ENCODE results near the gene EXOC4.

Gene EXOC4

DNA sequence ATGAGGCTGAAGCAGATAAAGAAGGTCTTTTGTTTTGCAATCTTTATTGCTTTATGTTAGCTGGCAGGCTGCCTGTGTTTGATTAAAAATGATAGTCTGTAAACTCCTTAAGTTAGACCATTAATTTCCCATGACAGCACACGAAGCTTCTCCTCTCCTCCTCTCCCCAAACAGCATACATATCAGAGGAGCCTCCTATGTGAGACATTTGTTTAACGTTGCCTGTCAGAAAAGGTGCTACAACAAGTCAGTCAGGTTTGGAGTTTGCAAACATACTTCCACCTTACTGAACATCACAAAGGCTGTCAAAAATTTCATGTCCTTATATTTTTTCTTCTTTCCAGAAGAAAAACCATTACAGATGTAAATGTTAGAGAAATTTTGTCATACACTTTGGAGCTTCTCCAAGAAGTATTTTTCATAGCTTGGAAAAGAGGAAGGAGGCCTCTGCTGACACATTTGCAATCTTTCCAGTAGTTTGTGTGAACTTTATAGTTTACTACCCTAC lies 393.1 kb downstream of the EXOC4 start:
- no peak for DNase-seq

DNA sequence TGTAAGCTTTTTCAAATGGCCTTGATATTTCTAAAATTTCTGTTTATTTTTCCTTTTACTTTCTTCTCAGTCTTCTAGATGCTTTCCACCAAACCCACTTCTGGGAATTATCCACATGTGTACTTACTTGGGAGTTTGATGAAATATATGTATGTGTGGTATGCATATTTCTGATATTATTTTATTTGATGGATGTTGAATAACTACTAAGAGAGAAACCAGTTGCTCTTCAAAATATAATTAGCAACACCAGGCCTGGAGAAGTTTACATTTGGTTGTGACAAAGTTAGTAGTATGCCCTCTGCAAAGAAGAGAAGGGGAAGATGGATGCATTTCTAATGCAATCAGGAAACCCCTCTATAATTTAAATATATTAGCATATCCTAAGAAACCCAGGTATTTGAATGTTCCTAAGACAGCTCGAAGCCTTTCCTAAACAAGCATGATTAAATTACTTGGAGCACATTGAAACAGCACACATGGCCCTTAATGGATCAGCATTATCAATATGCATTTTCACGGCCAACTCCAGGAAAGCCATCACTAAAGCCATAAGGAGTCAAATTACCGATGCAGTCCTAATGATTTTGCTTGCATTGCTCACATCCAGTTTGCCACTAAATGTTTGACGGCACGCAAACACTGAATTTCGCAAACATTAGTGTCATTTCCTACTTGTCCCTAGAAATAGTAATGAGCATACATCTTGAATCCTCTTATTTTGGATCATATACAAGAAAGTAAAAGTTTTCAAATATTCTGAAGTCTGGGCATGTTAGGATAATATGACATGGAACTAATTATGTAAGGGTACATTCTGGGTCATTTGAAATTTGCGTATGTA lies 393.8 kb downstream of the EXOC4 start:
- DNase-seq = no peak

DNA sequence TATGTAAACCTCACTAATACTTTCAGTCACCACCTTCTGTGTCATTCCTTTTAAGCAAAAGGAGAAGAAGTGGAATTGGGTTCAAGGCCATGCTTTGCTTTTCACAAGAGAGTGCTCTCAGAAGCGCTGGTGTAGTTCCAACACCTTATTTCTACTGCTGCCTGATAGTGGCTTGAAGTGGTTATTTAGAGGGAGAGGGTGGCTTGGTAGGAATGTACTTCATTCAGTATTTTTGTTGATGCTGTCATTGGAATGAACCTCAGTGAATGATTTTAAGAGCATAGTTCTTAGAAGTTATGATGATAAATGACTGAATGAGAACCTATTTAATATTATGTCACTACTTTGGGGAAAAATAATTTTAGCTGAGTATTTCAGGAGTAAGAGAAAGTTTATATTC lies 396.7 kb downstream of the EXOC4 start:
- DNase-seq = no peak

DNA sequence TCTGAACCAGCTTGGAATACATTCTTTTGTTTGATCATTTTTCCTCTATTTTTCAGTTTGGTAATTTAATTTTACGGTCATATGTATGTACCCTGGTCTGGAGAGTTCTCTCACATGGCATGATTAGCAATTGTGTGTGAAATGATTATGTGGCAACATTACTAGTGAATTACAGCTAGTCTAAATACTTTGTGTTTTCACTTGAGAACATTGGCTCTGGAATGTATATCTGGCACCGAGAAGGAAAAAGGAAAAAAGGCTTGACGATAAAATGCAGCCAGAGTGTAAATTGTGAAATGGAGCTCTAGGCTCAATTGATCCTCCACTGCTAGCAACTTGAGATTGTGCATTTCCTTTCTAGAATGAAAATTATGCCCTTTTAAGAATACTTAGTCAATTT lies 397.2 kb downstream of the EXOC4 start:
- DNase-seq = no peak

DNA sequence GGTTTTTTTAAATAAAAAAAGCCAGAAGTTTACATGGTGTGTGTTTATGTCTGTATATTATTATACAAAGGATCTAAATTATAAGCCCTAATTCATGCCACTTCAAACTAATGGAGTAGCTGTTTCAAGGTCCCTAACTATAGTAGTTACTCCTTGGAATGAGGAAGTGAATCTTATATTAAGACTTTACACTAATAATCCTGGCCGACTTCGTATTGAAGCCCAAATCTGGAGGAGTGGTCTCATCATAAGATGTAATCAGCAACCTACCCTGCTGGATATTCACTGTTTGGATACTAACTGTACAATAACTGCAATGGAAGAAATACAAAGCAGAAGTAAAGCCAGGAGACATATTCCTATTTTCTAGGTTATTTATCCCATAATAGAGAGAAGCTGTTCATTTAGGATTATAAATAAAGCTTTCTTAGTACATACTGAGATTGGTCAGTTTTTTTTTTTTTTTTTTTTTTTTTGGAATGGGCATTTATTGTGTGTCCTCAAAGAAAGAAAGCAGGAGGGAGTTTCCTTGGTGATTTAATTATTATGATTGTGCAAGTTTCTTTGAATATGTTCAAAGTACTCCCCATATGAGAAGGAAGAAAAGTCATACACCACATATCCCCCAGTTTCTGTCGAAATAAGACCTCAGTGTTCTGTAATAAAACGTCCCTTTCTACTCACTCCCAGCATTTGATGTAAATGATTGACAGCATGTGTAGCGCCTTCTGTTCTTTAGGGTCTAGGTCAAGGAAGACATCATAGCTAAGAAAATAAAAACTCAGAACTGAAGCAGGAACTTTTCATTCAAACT lies 397.8 kb downstream of the EXOC4 start:
- no peak for DNase-seq

DNA sequence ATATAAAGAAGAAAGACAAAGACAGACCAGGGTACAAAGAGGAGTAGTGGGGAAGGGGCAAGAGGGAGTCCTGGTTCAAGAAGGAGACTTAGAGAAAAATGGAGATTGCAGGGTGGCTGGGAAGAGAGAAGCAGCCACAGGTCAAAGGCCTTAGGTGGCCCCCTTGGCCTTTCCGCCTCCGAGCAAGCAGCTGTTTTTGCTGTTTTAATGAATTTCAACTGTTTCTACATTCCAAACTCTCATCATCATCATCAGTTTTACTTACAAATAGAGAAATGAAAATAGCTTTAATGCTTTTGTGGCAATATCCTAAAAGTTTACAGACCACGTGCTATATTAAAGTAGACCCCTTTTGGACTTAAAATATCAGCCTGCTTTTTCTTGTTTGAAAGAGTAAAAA lies 399.7 kb downstream of the EXOC4 start:
- no peak for DNase-seq

DNA sequence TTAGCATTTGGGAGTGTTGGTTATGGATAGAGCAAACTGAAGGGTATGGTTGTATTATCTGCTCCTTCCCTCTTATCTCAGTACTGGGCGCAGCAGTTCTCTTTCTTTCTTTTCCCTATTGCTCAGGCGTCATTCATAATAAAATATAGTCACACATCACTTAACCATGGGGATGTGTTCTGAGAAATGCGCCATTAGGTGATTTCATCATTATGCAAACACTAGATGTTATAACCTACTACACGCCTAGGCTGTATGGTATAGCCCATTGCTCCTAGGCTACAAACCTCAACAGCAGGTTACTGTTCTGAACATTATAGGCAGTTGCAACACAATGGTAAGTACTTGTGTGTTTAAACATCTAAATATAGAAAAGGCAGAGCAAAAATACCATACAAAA lies 401.7 kb downstream of the EXOC4 start:
- no peak for DNase-seq

DNA sequence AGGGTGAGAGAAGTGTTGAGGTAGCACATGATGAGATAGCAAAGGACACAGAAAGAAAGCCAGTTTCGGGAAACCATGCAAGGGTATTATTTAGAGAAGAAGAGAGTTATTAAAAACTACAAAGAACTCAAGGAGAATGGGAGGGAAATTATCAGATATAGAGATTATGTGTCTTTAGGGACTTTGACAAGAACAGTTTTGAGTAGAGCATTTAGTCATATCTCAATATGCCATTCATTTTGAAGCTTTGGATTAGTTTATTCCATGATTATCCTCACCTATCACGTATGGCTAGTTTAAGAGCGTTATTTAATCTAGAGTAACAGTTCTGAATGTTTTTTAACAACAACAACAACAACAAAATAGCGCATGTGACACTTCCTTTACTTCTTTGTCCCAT lies 409.4 kb downstream of the EXOC4 start:
- DNase-seq = no peak

DNA sequence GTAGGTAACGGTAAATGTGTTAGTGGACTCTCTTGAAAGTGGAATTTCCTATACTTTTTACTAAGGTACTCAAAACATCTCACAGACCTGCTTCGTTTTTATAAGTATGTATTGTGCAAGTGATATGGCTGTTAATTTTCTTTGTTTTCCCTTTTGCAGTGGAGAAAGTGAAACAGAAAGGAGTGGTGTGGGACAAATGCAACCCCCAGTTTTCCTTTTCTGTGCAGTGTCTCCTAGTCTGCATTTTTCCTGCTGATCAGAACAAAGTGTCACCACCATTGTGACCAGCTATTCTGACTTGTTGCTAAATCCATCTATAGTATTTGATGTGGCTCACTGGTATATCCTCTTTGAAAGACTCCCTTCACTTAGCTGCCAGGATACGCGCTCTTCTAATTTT lies 410.0 kb downstream of the EXOC4 start:
- no peak for DNase-seq

DNA sequence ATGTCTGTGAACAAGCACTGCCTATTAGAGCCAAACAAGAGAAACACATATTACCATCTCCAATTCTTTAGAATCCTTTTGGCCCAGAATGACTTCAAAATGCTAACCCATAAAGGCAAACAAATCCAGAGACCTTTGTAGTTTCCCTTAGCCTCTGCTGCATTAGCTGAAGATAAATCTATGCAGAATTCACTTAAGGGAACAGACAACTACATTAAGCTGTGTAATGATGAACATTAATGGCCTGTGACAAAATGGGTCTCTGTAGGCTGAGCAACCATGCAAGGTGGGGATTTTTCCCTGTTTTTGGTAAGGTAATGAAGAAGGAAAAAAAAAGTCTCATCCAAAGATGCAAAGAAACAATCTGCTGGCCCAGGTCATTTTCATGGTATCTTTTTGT lies 411.6 kb downstream of the EXOC4 start:
- DNase-seq = no peak

DNA sequence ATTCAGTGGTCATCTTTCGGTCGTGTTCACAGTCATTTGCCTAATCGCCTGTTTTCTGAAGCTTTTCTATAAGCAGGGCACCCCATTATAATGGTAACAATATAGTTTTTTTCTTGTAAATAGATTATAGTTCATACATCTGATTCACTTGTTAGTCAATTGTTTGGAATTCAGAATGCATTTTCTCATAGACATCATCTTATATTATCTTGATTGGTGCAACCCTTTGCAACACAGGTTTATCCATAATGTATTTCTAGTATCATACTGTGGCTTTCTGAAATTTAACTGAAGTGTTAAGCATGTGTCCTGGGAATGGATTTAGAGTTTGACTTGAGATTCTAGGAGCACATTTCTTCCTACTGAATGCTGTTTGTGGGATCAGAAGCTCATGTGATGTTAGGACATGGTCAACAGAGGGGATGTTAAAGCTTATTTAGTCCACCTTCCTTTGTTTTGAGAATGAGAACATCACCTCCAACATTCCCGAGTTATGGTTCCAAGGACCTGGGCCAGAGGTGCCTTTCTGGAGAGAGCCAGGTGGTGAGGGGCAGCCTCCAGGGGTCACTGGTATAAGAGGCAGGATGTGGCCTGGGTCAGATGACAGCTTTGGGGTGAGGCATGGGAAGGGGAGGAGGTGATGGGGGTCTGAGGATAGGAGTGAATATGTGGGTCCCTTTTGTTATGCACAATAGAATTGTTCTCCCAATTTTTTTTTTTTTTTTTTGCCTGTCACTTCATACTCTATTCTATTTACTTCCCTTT lies 415.6 kb downstream of the EXOC4 start:
- no peak for DNase-seq

DNA sequence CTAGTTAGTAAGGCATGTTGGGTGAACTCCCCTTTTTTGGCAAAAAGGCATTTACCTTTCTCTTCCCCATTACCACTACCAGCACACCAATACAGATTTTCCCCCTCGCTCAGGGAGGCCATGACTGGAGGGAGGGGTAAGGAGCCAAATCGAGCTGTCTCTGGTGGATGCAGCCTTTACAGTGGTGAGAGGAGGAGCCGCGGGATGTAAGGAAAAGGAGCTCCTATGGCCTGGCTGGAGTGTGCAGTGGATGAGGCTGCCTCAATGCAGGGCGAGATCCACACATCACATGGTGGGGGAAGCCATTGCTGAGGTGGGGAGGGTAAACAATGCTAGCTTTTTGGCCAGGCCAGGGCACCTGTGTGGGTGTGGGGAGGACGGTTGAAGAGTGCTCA lies 416.2 kb downstream of the EXOC4 start:
- DNase-seq = no peak

DNA sequence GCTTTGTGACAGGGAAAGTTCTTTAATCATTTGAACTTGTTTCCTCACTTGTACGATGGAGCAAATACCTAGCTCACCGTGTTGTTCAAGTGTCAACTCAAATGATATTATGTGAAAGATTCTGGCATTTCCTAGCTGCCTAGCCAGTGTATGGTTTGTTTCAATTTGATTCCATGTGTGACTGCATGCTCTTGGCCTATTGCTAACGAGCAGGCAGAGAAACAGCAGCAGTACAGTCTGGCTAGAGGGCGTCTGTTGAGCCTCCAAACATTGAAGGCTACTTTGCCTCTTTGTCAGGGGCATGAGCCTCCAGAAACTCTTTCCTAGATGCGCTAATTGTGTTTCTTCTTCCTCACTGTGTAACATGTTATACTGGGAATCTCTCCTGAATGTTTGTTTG lies 417.4 kb downstream of the EXOC4 start:
- DNase-seq = no peak

DNA sequence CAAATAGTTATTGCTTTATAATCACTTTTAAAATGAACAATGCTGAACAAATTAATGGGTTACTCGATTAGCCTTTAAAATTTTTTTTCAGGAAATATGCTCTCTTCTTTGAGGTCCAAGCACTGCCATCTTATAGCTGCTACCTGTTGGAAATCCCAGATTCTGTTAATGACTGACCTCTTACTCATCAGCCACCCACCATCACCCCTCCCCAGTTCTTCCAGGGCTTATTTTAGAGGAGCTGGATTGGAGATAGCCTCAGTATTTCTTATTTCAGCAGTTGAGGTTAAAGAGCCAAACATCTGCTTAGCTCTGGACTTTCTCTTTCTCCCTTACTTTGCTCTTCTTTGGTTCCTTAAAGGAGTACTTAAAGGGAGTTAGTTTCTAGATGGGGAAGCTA lies 420.0 kb downstream of the EXOC4 start:
- DNase-seq = no peak

DNA sequence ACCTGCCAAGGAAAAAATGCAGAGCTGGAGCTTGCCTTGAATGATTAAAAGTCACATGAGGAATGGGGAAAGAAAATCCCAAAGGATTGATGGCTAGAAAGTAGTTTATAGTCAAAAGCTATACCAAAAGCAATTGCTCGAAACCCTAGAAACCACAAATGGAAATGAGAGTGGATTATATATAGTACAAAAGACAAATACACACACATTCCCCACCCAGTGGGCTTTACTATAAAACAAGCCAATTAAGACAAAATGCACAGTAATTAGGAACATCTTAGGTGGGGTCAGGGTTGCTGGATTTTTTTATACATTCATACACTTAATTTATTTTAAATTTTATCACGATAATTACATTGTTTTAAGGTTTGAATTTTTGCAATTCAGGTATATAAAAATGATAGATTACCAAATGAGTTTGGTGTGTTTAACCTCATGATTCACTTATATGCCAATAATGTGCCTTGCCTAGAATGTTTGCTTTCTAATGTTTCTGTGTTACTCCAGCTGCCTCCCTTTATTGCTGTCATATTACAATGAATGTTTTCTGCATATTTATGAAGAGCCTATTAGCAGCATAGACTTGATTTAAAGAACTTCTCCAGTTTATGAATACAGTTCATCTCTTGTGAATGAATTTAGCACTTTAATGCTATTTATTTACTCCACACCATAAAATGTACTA lies 421.3 kb downstream of the EXOC4 start:
- DNase-seq = no peak

DNA sequence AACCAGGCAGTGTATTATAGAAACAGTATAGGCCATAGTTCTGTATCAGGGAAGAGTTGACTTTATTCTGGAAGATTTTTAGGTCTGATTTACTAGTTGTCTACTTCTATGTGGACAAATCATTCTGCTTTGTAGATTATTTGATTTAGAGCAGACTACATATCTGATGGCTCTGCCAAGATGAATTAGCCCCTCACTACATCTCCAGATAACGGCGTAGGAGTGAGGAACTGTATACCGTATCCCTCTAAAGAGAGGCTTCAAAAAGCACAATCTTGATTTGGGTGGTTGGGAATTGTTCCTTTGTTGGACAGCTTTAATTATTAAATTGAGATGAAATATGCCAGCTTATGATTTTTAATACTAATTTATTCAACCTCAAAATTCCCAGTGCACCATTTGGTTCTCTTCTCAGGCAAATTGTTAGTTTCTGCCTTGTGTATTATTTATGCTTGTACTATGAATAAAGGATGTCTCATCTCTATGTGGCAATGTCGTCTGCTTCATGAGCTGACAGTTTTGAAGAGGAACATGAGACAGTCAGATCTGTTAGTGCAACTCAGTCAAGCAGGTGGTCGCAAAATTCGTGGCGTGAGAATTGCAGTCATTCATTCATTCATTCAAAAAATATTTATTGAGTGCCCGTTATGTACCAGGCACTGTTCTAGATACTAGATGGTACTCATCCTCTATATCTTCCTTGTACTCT lies 422.8 kb downstream of the EXOC4 start:
- no peak for DNase-seq

DNA sequence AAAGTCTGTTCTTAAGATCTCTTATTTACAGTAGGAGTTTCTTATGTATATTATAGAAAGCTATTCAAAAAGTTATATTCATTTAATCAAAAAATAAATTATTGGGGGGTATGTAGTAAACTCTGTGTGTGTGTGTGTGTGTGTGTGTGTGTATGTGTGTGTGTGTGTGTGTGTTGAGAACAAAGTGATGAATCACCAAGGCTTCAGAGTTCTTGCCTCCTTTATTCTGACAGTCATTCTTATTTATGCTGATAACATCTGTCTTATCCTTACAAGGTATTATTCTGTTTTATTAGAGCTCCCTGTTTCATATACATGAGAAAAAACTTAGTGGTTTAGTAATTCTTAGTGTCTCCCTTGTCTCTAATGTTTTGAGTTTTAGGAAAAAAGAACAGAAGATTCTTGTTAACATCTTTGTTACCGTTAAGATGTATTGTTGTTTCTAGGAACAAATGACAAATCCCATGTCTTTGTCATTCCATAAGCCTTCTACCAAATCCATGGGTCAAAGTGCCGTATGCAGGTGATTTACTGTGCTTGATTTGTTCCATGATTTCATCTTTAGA lies 424.0 kb downstream of the EXOC4 start:
- no peak for DNase-seq

DNA sequence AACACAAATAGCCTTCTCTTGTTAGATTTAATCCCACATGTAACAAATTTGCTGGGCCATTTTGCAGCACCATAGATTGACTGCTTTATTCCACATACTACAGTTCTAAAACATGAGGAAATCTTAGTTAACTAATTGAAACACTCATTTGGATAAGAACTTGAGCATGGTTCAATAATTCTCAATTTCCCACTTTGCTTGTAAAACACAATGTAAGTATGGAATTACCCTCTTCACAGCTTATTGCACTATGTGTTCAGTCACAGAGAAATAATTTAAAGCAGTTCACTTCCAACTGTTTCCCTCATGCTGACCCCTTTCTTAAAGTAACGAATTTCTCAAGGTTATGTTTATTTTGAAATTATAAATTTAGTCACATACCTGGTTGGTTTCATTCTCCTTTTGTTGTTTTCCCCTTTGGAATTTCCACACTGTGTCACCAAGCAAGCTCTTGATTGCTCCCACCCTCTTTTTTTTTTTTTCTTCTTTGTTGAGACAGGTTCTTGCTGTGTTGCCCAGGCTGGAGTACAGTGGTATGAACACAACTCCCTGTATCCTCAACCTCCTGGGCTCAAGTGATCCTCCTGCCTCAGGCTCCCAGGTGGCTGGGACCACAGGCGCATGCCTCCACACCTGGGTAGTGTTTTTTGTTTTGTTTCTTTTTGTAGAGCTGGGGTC lies 425.4 kb downstream of the EXOC4 start:
- no peak for DNase-seq

DNA sequence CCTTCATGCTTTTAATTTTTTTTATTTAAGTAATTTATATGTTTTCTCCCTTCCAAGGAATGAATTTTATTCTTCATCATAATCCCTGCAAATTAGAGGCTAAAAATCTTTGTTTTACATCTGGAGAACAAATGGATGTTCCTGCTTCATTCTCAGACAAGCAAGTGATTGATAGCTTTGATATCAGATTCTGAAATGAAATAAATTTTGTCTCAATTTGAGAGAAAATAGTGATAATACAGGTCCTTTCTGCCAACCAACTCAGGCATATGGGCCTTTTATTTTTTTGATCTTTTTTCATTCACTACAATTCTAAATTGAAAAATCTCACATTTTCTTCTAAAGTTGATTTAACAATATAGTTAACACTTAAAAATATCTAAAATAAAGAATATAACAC lies 427.1 kb downstream of the EXOC4 start:
- DNase-seq = no peak

DNA sequence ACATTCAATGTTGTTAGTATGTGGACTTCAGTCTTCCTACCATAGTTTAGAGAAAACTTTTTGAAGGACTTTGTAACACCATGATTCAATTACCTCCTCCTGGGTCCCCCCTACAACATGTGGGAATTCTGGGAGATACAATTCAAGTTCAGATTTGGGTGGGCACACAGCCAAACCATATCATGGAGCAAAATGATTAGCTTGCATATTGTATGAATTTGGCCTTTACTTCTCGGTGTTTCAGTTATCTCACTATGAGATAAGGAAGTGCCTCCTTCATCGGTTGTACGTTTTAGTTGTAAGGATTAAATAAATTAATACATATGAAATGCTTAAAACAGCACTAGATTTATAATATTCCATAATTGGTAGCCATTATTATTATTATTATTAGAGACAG lies 428.7 kb downstream of the EXOC4 start:
- no peak for DNase-seq
